Inflammatory macrophage treated with lipopolysaccharide for 1 hour (primary cell): ENCODE measurements around the gene KRTAP4-8.
"Not testable (repeated sequence)": the region's sequence is repeated elsewhere in the genome, so short reads cannot be mapped to it uniquely, and the experiment has no call there.

ENCODE experiments used
- DNase-seq, 2 donors: peaks; one replicate each; pipeline ENCODE4 v3.0.0-alpha.2; 2020 to 2022

Gene KRTAP4-8

GRCh38 chr17:41064301-41064700 lies 33.6 kb downstream of the KRTAP4-8 start:
- DNase-seq = no peak

GRCh38 chr17:41063449-41063848 lies 34.5 kb downstream of the KRTAP4-8 start:
- no peak for DNase-seq

DNA sequence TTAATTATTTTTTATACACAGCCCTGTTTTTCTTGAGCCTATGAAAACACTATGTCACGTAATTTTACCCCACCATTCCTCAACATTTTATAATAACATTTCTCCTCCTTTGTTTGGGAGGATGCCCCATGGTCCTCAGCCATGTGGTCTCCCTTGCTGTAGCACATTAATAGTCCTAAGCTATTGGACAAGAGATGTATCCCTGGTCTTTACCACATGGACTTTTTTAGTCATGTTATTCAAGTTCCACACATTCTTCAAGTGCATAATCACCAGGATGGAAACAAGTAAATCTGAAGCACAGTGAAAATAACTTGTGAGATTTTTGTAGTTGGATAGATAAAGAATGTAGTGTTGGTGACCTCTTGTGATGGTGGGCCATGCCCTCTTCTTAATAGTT lies 36.0 kb downstream of the KRTAP4-8 start:
- no peak for DNase-seq

- no peak for DNase-seq
These were observed 37.8 kb downstream of the KRTAP4-8 start, which contains the start of gene KRTAP2-3 for GRCh38 chr17:41060052-41060604. Gene KRTAP2-3 (minus strand): TSS chr17:41060114. CDS start chr17:41060050, 64 bp downstream.

DNA sequence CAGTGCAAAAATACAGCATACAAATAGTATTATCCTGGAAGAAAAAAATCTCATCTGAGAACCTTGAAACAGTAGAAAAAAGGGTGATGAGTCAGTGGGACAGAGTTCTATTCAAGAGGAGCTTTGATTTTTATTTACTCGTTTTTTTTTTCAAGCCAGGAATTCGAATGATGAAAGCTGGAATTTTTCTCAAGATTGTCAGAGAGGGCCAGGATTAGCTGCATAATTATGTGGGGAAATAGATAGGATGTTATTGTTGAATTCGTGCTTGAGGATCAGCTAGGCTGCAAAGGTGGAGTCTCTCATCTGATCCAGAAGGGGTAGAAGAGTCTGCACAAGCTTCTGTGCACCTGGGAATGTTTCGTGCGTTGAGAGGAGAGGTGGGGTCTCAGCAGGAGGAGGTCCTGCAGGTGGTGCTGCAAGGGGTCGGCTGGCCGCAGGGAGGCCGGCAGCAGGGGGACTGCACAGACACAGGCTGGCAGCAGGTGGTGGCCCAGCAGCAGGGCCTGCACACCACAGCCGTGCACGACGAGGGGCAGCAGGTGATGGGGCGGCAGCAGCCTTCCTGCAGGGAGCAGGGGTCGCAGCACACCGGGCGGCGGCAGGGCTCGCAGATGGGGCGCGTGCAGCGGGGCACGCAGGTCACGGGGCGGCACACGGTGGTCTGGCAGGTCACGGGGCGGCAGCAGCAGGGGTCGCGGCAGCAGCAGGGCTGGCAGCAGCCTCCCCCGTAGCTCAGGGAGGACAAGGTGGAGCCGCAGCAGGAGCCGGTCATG lies 38.5 kb downstream of the KRTAP4-8 start:
- DNase-seq = not testable (repeated sequence)

GRCh38 chr17:41058741-41059140 lies 39.2 kb downstream of the KRTAP4-8 start:
- no peak for DNase-seq

GRCh38 chr17:41057547-41057946 lies 40.4 kb downstream of the KRTAP4-8 start:
- no peak for DNase-seq

DNA sequence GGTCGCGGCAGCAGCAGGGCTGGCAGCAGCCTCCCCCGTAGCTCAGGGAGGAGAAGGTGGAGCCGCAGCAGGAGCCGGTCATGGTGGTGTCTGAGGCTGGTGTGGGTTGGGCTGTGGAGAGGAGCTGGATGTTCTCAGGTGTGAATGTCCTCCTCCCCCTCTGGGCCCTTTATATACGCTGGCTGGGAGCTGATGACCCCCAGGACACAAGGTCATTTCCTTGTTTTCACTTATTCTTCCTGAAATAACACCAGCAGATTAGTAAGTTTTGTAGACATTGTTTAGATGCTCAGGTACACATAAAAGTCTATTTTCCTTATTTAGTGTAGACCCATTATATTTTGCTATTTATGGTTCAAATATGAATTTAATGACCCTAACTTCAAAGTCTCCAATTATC lies 42.8 kb downstream of the KRTAP4-8 start, which contains the start of gene KRTAP2-2:
TSS of gene KRTAP2-2 (minus strand) at position 101 of the 400 bp plus-strand sequence. CDS start at position 82, 19 bp downstream.
- not testable (repeated sequence) for DNase-seq

- DNase-seq = not testable (repeated sequence)
These were observed 43.4 kb downstream of the KRTAP4-8 start for GRCh38 chr17:41054556-41054955.

DNA sequence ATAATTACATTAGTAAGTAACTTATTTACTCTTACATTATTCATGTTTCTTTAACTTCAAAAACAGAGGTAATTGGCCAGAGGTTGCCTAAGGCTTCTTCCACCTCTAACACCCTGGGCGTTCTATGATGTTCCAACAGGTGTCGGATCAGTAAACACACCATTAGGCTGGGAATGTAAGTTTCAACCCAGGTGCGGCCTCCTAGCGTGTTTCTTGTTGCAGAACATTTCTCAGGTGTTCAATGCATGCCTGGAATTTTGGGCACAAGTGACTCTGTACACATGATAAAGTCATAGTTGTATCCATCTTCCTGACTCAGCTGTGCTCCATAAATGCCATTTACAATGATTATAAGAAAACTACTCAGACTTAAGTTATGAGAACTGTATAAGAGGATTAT lies 43.9 kb downstream of the KRTAP4-8 start:
- DNase-seq = no peak

DNA sequence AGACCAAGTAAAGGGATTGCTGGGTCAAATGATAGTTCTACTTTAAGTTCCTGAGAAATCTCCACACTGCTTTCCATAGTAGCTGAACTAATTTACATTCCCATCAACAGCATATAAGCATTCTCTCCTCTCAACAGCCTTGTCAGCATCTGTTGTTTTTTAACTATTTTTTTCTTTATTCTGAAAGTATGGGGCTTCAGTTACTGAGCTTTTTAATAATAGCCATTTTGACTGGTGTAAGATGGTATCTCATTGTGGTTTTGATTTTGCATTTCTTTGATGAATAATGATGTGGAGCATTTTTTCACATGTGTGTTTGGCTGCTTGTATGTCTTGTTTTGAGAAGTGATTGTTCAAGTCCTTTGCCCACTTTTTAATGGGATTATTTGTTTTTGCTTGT lies 45.4 kb downstream of the KRTAP4-8 start:
- DNase-seq = no peak

GRCh38 chr17:41049110-41049509 lies 48.8 kb downstream of the KRTAP4-8 start:
- no peak for DNase-seq

DNA sequence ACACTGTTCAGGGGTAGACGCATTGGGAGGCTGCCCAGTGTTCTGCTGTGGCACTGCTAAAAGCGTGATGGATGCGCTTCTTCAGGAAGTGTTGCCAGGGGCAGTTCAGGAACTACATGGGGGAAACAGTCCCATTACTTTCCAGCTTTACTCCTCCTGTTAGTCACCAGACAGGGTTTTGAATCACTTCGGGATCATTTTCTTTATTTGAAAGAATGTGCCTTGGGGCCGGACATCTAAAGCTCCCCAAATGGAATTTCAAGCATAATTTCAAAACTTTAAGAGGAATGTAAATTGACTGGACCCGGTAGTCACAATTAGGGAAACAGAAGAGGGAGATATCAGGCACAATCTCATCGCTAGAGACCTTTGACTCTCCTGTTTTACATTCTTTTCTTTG lies 49.5 kb downstream of the KRTAP4-8 start:
- no peak for DNase-seq
